Raji (cell line): Measurements from ENCODE around the gene CARTPT.

ENCODE experiments used
- POLR2A ChIP-seq: IDR thresholded peaks from 2 replicates; pipeline ENCODE4 v1.6.1; 2011; ENCODE audit warnings: low read depth, low read length, control low read depth; ENCODE audit not compliant: insufficient read depth

CARTPT gene

DNA sequence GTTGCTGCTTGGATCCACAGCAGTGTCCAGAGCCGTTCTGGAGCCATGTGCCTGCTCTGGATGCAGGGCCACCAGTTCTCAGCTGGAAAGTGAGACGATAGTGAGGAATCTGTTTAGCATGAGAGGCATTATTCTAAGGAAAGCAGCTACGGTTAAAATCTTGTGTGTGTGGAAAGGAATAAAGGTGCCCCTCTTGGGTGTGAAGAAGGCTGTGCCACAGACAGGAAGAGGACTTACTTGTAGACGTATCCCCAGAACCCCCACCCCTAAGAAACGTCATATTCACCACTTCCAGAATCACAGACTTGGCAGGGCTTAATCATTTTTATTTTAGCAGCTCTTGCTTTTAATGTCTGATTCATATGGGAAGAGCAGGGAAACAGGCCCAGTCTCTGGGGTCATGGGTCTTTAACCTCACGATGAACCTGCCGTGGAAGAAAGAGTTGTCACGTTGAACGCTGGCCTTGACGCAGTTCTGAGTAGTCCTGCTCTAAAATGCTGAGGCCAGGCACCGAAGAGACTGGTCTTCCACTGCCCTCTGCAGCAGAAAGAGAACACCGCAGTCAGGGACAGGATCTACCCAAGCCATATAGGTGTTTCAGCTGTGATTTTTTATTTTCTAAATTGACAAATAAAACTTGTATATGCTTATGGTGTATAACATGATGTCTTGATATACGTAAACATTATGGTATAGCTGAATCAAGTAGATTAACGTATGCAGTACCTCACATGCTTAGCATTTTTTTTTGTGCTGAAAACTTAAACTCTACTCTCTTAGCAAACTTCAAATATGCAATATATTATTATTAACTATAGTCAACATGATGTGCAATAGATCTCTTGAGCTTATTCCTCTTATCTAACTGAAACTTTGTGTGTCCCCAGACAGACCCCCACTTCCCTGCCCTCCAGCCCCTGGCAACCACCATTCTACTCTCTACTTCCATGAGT, 38.8 kb downstream of the CARTPT start:
- TF ChIP-seq POLR2A = no peak

DNA sequence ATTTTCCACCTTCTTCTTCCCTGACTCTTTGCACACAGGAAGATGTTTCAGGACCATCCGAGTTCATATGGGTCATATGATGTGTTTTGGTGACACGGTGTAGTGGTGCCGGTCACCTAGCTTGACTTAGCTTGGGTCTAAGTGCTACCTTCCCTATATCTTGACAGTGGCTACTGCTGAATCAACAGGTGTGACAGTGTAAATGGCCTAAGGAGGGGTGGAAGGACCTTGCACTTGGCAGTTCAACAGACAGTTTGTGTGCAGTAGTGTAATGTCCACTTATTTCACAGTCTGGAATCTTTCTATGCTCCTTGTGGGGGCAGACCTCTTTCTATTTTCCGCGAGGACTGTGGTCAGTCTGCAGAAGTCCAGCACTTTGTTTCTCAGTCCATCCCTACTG, 43.8 kb downstream of the CARTPT start:
- TF ChIP-seq POLR2A = no peak

DNA sequence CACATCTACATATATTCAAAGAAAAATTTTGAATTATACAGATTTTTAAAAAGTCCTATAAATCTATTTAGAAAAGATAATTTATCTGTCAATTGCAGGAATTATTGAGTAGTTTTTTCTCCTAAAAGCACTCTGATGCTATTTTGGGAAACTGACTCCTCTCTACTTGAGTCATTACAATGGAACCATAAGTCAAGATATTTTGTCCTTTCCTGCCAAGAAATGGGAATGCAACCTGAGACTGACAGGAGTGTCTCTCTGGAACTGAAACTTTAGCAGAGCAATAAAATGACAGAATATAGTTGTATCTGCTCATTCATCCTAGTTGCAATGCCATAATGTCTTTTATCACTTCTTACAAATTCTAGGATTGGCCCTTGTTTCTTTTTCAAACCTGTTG, 48.6 kb downstream of the CARTPT start:
- TF ChIP-seq POLR2A = no peak

DNA sequence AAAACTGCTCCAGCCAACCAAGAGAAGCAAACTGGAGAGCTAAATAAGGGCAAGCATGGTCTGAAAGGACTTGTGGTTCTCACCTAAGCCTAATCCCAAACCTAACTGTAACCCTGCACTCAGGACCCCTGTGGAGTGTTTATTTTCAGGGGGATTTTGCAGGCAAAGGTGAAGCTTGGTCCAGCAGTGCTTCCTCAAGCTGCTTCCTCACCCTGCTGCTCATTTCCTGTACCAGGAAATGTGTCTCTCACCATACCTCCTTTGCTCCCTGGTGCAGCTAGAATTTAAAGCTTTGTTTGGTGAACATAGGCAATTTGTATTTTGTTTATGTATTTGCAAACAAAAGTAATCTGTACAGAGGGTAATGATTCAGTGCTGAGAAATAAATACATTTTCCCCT, 50.2 kb downstream of the CARTPT start:
- no peak for TF ChIP-seq POLR2A

DNA sequence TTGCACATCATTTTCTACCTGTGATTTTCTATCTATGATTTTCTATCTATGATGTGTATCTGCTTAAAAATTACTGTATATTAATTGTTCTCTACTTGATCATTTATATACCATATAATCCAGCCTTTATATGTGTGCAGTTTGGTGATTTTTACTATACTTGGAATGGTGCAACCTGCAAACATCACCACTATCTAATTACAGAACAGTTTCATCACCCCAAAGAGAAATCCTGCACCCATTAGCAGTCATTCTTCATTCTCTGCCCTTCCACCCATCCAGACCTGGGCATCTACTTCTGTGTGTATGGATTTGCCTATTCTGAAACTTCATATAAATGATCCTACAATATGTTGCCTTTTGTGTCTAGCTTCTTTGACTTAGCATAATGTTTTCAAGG, 51.3 kb downstream of the CARTPT start:
- TF ChIP-seq POLR2A = no peak
